Suprapubic skin (tissue), 4 donors: ENCODE data around the gene NMRK2. TPM values are rescaled to one million over a fixed set of nuclear protein-coding genes. Genes with fewer than 3 reads are reported as not detected.

Experiments used
- DNase-seq, 2 donors: peaks; one replicate each; pipeline ENCODE4 v3.0.0-alpha.2; 2019; ENCODE audit warnings: low spot score in 2 of 2
- H3K27ac ChIP-seq: fragments of 200-600 bp; sonication (generic); one replicate; pipeline ENCODE4 v1.5.1; 2019
- H3K27me3 ChIP-seq: fragments of 200-600 bp; sonication (generic); one replicate; pipeline ENCODE4 v1.5.1; 2019
- H3K36me3 ChIP-seq: fragments of 200-600 bp; sonication (generic); one replicate; pipeline ENCODE4 v1.5.1; 2019
- H3K4me1 ChIP-seq: fragments of 200-600 bp; sonication (generic); one replicate; pipeline ENCODE4 v1.5.1; 2019
- H3K4me3 ChIP-seq: fragments of 200-600 bp; sonication (generic); one replicate; pipeline ENCODE4 v1.5.1; 2019; ENCODE audit warnings: mild to moderate bottlenecking
- H3K9me3 ChIP-seq: fragments of 200-600 bp; sonication (generic); one replicate; pipeline ENCODE4 v1.5.1; 2019
- EP300 ChIP-seq: sonication (generic); formaldehyde crosslinking; IDR thresholded peaks from one replicate; pipeline ENCODE4 v1.6.1; 2017; ENCODE audit warnings: antibody characterized with exemption
- POLR2A ChIP-seq, 2 donors: fragments of 450-650 bp; IDR thresholded peaks; one replicate each; pipeline ENCODE4 v1.6.1; 2017; ENCODE audit warnings: antibody characterized with exemption in 2 of 2, mild to moderate bottlenecking in 2 of 2, moderate library complexity in 2 of 2
- POLR2AphosphoS5 ChIP-seq, 3 donors: sonication (generic); formaldehyde crosslinking; IDR thresholded peaks; one replicate each; pipeline ENCODE4 v1.6.1; 2017; ENCODE audit warnings: antibody characterized with exemption in 3 of 3
- WGBS: methylation state at CpG from one replicate; pipeline ENCODE4 v1.1.5; 2018; 5-methylcytosine and 5-hydroxymethylcytosine counted together
- total RNA-seq, 4 donors: library from RNA; depleted of rRNA; stranded (reverse); fragments of >200 nt; gene quantifications; one replicate each; pipeline ENCODE4 v1.1.0, GENCODE V29; 2016
- TF ChIP-seq, protein P1 (sequence below), 2 donors: fragments of 200-600 bp in 1 of 2; fragments of 450-650 bp in 1 of 2; sonication (generic) in 1 of 2; IDR thresholded peaks; one replicate each; pipeline ENCODE4 v1.5.1; 2016 to 2019; ENCODE audit warnings: antibody characterized with exemption in 2 of 2, mild to moderate bottlenecking in 1 of 2, moderate library complexity in 1 of 2

NMRK2 gene
- total RNA-seq, 4 donors from 2014 or later = not detected

- Histone ChIP-seq H3K27ac (peak overlapping the region; percentile 98), H3K9me3 (no peaks in the 10 kb centered on the region), H3K4me3 (peak overlapping the region; percentile 99), H3K36me3 (peaks cover 28% of the 10 kb centered on the region), H3K4me1 (peaks cover 64% of the 10 kb centered on the region), H3K27me3 (no peaks in the 10 kb centered on the region)
- 7% methylated on average over 21 of the region's 21 CpGs for WGBS
- no peak for DNase-seq
- TF ChIP-seq, protein P1, sequence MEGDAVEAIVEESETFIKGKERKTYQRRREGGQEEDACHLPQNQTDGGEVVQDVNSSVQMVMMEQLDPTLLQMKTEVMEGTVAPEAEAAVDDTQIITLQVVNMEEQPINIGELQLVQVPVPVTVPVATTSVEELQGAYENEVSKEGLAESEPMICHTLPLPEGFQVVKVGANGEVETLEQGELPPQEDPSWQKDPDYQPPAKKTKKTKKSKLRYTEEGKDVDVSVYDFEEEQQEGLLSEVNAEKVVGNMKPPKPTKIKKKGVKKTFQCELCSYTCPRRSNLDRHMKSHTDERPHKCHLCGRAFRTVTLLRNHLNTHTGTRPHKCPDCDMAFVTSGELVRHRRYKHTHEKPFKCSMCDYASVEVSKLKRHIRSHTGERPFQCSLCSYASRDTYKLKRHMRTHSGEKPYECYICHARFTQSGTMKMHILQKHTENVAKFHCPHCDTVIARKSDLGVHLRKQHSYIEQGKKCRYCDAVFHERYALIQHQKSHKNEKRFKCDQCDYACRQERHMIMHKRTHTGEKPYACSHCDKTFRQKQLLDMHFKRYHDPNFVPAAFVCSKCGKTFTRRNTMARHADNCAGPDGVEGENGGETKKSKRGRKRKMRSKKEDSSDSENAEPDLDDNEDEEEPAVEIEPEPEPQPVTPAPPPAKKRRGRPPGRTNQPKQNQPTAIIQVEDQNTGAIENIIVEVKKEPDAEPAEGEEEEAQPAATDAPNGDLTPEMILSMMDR (IDR thresholded peaks at IDR 0.05) = peak; percentile 51 to 54
- TF ChIP-seq POLR2AphosphoS5 (IDR thresholded peaks at IDR 0.05) (no peak), POLR2A (IDR thresholded peaks at IDR 0.05) (no peak)
Measured at GRCh38 chr19:3986260-3987041, 53.6 kb downstream of the NMRK2 start.

- Histone ChIP-seq H3K4me3 (peak overlapping the region; percentile 99), H3K9me3 (no peaks in the 10 kb centered on the region), H3K36me3 (peaks cover 15% of the 10 kb centered on the region), H3K4me1 (peaks cover 50% of the 10 kb centered on the region), H3K27me3 (no peaks in the 10 kb centered on the region), H3K27ac (no peak overlapping the region)
- WGBS = 11% methylated on average over 30 of the region's 30 CpGs
- no peak for TF ChIP-seq POLR2AphosphoS5 (IDR thresholded peaks at IDR 0.05)
- TF ChIP-seq, protein P1 (IDR thresholded peaks at IDR 0.05) = peak; percentile 66 to 85
- DNase-seq = peak in 1 of 2 donors; percentile 83
Measured at GRCh38 chr19:3987619-3988371, 54.9 kb downstream of the NMRK2 start.

GRCh38 chr19:3990815-3991117 is 57.9 kb downstream of the NMRK2 start:
- WGBS = 76% methylated on average over 3 of the region's 3 CpGs
- no peak overlapping the region for H3K27ac ChIP-seq
- no peaks in the 10 kb centered on the region for H3K27me3 ChIP-seq
- no peaks in the 10 kb centered on the region for H3K36me3 ChIP-seq
- no peak overlapping the region for H3K4me3 ChIP-seq
- H3K4me1 ChIP-seq = peaks cover 29% of the 10 kb centered on the region
- DNase-seq = no peak
- no peak for TF ChIP-seq EP300
- TF ChIP-seq, protein P1 (IDR thresholded peaks at IDR 0.05) = no peak
- TF ChIP-seq POLR2AphosphoS5 (IDR thresholded peaks at IDR 0.05) = no peak
- no peak for TF ChIP-seq POLR2A (IDR thresholded peaks at IDR 0.05)
- no peaks in the 10 kb centered on the region for H3K9me3 ChIP-seq

Other genes starting within 250 kb of the NMRK2 start
- gene PIP5K1C, start 232.6 kb upstream of the NMRK2 start, total RNA-seq = 10 to 100 TPM; 16.5 to 25.7 (median 20.8) TPM
- 10 to 100 TPM; 11.4 to 28.1 (median 20.1) TPM for gene TJP3, start 224.7 kb upstream of the NMRK2 start, total RNA-seq
- 10 to 100 TPM; 19.8 to 55.0 (median 25.8) TPM for gene APBA3, start 171.4 kb upstream of the NMRK2 start, total RNA-seq
- gene MRPL54, start 170.4 kb upstream of the NMRK2 start, total RNA-seq = 10 to 100 TPM; 41.5 to 92.6 (median 63.7) TPM
- gene RAX2, start 160.8 kb upstream of the NMRK2 start, total RNA-seq = not detected
- gene MATK, start 146.7 kb upstream of the NMRK2 start, total RNA-seq = 1 to 10 TPM in 3 of 4 donors, under 1 TPM in 1; 0.57 to 5.4 (median 2.0) TPM
- gene ZFR2, start 64.0 kb upstream of the NMRK2 start, total RNA-seq = 1 to 10 TPM in 2 of 4 donors, not detected in 2; 2.5 to 4.8 TPM
- gene ATCAY, start 52.4 kb upstream of the NMRK2 start, total RNA-seq = not detected
- 10 to 100 TPM; 56.5 to 71.8 (median 61.7) TPM for gene DAPK3, start 38.0 kb downstream of the NMRK2 start, total RNA-seq
- gene EEF2, start 52.4 kb downstream of the NMRK2 start, total RNA-seq = 1,000 to 10,000 TPM; 1,423 to 2,137 (median 2,023) TPM
- gene PIAS4, start 74.7 kb downstream of the NMRK2 start, total RNA-seq = 10 to 100 TPM; 17.1 to 28.7 (median 22.6) TPM
- gene ZBTB7A, start 133.8 kb downstream of the NMRK2 start, total RNA-seq = 10 to 100 TPM; 60.3 to 94.2 (median 77.4) TPM
- 100 to 1,000 TPM in 1 of 4 donors, 10 to 100 TPM in 3; 88.0 to 103 (median 95.0) TPM for gene MAP2K2, start 191.1 kb downstream of the NMRK2 start, total RNA-seq
- gene CREB3L3, start 220.6 kb downstream of the NMRK2 start, total RNA-seq = under 1 TPM in 1 of 4 donors, not detected in 3; 0.64 TPM
- 10 to 100 TPM; 28.1 to 45.7 (median 31.8) TPM for gene SIRT6, start 249.5 kb downstream of the NMRK2 start, total RNA-seq
- under 1 TPM; 0.44 to 0.87 (median 0.54) TPM for gene ANKRD24, start 249.6 kb downstream of the NMRK2 start, total RNA-seq